Activated T-helper 9 cell treated with anti-CD3 and anti-CD28 coated beads, Interleukin-2, amount 50 U/mL, for 16 hours (primary cell): Measurements from ENCODE around the gene L3MBTL3.

Experiments
- DNase-seq: peaks from one replicate; pipeline ENCODE4 v3.0.0-alpha.2; 2020; ENCODE audit warnings: low read depth

L3MBTL3 gene

GRCh38 chr6:130018292-130018743, at the start of gene L3MBTL3:
TSS of gene L3MBTL3 (plus strand) at chr6:130018581. CDS start at chr6:130042700, 24,119 bp downstream.
- DNase-seq: peak; percentile 83

GRCh38 chr6:129969064-129969463, 49.3 kb upstream of the L3MBTL3 start:
- DNase-seq: no peak

GRCh38 chr6:129976110-129976509, 42.3 kb upstream of the L3MBTL3 start:
- DNase-seq: no peak

- no peak for DNase-seq
Observed at GRCh38 chr6:129978148-129978916, 40.0 kb upstream of the L3MBTL3 start.

- DNase-seq: no peak
Observed at GRCh38 chr6:129980821-129981220, 37.6 kb upstream of the L3MBTL3 start.

GRCh38 chr6:129981598-129981997, 36.8 kb upstream of the L3MBTL3 start:
- DNase-seq: no peak

GRCh38 chr6:129989396-129989795, 29.0 kb upstream of the L3MBTL3 start:
- DNase-seq: no peak

- no peak for DNase-seq
Observed at GRCh38 chr6:129992881-129993280, 25.5 kb upstream of the L3MBTL3 start.

- DNase-seq: no peak
Observed at GRCh38 chr6:129994410-129994809, 24.0 kb upstream of the L3MBTL3 start.

GRCh38 chr6:129996387-129996786, 22.0 kb upstream of the L3MBTL3 start:
- DNase-seq: no peak

GRCh38 chr6:130000526-130001421, 17.6 kb upstream of the L3MBTL3 start:
- no peak for DNase-seq

- DNase-seq: no peak
Observed at GRCh38 chr6:130008236-130008873, 10.0 kb upstream of the L3MBTL3 start.

- no peak for DNase-seq
Observed at GRCh38 chr6:130009146-130009545, 9.2 kb upstream of the L3MBTL3 start.

GRCh38 chr6:130010387-130010786, 8.0 kb upstream of the L3MBTL3 start:
- no peak for DNase-seq

GRCh38 chr6:130012728-130013127, 5.7 kb upstream of the L3MBTL3 start:
- DNase-seq: no peak

- peak; percentile 29 for DNase-seq
Observed at GRCh38 chr6:130018744-130019325, 454 bp downstream of the L3MBTL3 start.

GRCh38 chr6:130019326-130020072, 1.1 kb downstream of the L3MBTL3 start:
- DNase-seq: peak; percentile 23

GRCh38 chr6:130020073-130020906, 1.9 kb downstream of the L3MBTL3 start:
- DNase-seq: peak; percentile 25

GRCh38 chr6:130020907-130021629, 2.7 kb downstream of the L3MBTL3 start:
- DNase-seq: peak; percentile 59

GRCh38 chr6:130026859-130027258, 8.5 kb downstream of the L3MBTL3 start:
- no peak for DNase-seq
